HL-60 (cell line): ENCODE results near the gene PARD3.

Experiments used
- GABPA ChIP-seq: IDR thresholded peaks from 2 replicates; pipeline ENCODE4 v1.6.1; 2012; ENCODE audit warnings: low read depth
- POLR2AphosphoS5 ChIP-seq: IDR thresholded peaks from 2 replicates; pipeline ENCODE4 v1.6.1; 2012; ENCODE audit warnings: low read depth
- SPI1 ChIP-seq: IDR thresholded peaks from 2 replicates; pipeline ENCODE4 v1.6.1; 2012; ENCODE audit warnings: low read depth, mild to moderate bottlenecking, borderline replicate concordance
- TF ChIP-seq, protein P1 (sequence below): IDR thresholded peaks from one replicate; pipeline ENCODE4 v1.5.1; 2011; ENCODE audit warnings: low read length, control low read depth, inconsistent platforms; ENCODE audit not compliant: insufficient read depth
- TF ChIP-seq, protein P2 (sequence below): IDR thresholded peaks from 2 replicates; pipeline ENCODE4 v1.6.1; 2012; ENCODE audit warnings: low read depth; ENCODE audit not compliant: insufficient replicate concordance

DNA sequence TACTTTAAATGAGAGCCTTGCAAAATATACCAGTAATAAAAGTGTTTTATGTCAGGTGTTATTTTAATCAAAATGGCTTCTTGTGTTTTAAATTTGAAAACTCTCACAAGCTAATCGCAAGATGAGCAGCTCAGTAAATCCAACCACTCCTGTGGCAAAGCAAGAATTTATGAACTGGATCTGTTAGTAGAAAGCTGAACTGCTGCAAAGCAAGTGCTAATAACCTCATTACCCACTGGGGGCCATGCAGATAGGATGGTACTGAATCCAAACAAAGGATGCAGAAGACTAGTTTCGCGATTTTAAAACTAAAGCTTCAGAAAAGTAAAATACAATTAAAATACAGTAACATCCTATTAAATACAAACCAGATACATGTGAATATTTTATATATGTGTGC is 468.0 kb downstream of the PARD3 start:
- TF ChIP-seq, protein P1, sequence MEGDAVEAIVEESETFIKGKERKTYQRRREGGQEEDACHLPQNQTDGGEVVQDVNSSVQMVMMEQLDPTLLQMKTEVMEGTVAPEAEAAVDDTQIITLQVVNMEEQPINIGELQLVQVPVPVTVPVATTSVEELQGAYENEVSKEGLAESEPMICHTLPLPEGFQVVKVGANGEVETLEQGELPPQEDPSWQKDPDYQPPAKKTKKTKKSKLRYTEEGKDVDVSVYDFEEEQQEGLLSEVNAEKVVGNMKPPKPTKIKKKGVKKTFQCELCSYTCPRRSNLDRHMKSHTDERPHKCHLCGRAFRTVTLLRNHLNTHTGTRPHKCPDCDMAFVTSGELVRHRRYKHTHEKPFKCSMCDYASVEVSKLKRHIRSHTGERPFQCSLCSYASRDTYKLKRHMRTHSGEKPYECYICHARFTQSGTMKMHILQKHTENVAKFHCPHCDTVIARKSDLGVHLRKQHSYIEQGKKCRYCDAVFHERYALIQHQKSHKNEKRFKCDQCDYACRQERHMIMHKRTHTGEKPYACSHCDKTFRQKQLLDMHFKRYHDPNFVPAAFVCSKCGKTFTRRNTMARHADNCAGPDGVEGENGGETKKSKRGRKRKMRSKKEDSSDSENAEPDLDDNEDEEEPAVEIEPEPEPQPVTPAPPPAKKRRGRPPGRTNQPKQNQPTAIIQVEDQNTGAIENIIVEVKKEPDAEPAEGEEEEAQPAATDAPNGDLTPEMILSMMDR, result no peak
- TF ChIP-seq POLR2AphosphoS5, result no peak
- TF ChIP-seq, protein P2, sequence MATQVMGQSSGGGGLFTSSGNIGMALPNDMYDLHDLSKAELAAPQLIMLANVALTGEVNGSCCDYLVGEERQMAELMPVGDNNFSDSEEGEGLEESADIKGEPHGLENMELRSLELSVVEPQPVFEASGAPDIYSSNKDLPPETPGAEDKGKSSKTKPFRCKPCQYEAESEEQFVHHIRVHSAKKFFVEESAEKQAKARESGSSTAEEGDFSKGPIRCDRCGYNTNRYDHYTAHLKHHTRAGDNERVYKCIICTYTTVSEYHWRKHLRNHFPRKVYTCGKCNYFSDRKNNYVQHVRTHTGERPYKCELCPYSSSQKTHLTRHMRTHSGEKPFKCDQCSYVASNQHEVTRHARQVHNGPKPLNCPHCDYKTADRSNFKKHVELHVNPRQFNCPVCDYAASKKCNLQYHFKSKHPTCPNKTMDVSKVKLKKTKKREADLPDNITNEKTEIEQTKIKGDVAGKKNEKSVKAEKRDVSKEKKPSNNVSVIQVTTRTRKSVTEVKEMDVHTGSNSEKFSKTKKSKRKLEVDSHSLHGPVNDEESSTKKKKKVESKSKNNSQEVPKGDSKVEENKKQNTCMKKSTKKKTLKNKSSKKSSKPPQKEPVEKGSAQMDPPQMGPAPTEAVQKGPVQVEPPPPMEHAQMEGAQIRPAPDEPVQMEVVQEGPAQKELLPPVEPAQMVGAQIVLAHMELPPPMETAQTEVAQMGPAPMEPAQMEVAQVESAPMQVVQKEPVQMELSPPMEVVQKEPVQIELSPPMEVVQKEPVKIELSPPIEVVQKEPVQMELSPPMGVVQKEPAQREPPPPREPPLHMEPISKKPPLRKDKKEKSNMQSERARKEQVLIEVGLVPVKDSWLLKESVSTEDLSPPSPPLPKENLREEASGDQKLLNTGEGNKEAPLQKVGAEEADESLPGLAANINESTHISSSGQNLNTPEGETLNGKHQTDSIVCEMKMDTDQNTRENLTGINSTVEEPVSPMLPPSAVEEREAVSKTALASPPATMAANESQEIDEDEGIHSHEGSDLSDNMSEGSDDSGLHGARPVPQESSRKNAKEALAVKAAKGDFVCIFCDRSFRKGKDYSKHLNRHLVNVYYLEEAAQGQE, result no peak
- TF ChIP-seq SPI1, result no peak
- no peak for TF ChIP-seq GABPA
